DND-41 (cell line): ENCODE data around the gene PIGQ.

ENCODE experiments used
- ATAC-seq: fragments of 200-7000 bp; cut with Tn5 transposase; 3 replicates; pipeline ENCODE4 v1.9.1; 2021; ENCODE audit warnings: low read depth; ENCODE audit not compliant: insufficient read depth
- DNase-seq: peaks from one replicate; pipeline ENCODE4 v3.0.0-alpha.2; 2020
- H2AFZ ChIP-seq: 2 replicates; pipeline ENCODE4 v1.6.0; 2012; ENCODE audit warnings: low read depth, low read length
- H3K27ac ChIP-seq: 2 replicates; pipeline ENCODE4 v1.5.1; 2012; ENCODE audit warnings: low read length, inconsistent platforms
- H3K27me3 ChIP-seq: fragments of 200-600 bp; sonication (generic); 2 replicates; pipeline ENCODE4 v1.6.0; 2012; ENCODE audit warnings: low read length, mild to moderate bottlenecking, inconsistent platforms; ENCODE audit not compliant: insufficient read depth, poor library complexity
- H3K36me3 ChIP-seq: 2 replicates; pipeline ENCODE4 v1.5.1; 2012; ENCODE audit warnings: low read length, inconsistent platforms; ENCODE audit not compliant: insufficient read depth
- H3K4me1 ChIP-seq: 2 replicates; pipeline ENCODE4 v1.5.1; 2012; ENCODE audit warnings: mild to moderate bottlenecking, low read length; ENCODE audit not compliant: insufficient read depth
- H3K4me2 ChIP-seq: 2 replicates; pipeline ENCODE4 v1.6.0; 2012; ENCODE audit warnings: mild to moderate bottlenecking, moderate library complexity, low read length, inconsistent platforms; ENCODE audit not compliant: insufficient read depth
- H3K4me3 ChIP-seq, 2 experiments: fragments of 200-600 bp in 1 of 2; shearing (Covaris generic) in 1 of 2; 2 replicates each; pipeline ENCODE4 v1.5.1; 2012 to 2016; ENCODE audit warnings: inconsistent platforms in 2 of 2, low read length in 2 of 2, mild to moderate bottlenecking in 2 of 2, low read depth in 1 of 2, moderate library complexity in 1 of 2
- H3K79me2 ChIP-seq: 2 replicates; pipeline ENCODE4 v1.6.0; 2012; ENCODE audit warnings: low read length, inconsistent platforms; ENCODE audit not compliant: insufficient read depth
- H3K9ac ChIP-seq: 2 replicates; pipeline ENCODE4 v1.6.0; 2012; ENCODE audit warnings: low read depth, mild to moderate bottlenecking, inconsistent platforms, low read length, moderate library complexity
- H3K9me3 ChIP-seq: 2 replicates; pipeline ENCODE4 v1.5.1; 2012; ENCODE audit warnings: low read length, moderate library complexity, mild to moderate bottlenecking, inconsistent platforms; ENCODE audit not compliant: insufficient read depth, severe bottlenecking
- H4K20me1 ChIP-seq: 2 replicates; pipeline ENCODE4 v1.6.0; 2012; ENCODE audit warnings: low read length; ENCODE audit not compliant: insufficient read depth
- EZH2 ChIP-seq: IDR thresholded peaks from 3 replicates; pipeline ENCODE4 v1.6.1; 2012; ENCODE audit warnings: borderline replicate concordance, low read depth, mild to moderate bottlenecking, moderate library complexity, low read length, inconsistent platforms; ENCODE audit not compliant: severe bottlenecking
- TF ChIP-seq, protein P1 (sequence below): IDR thresholded peaks from 2 replicates; pipeline ENCODE4 v1.5.1; 2012; ENCODE audit warnings: borderline replicate concordance, low read length, moderate library complexity, mild to moderate bottlenecking; ENCODE audit not compliant: poor library complexity, severe bottlenecking; ENCODE audit errors: extremely low read depth

Gene PIGQ

DNA sequence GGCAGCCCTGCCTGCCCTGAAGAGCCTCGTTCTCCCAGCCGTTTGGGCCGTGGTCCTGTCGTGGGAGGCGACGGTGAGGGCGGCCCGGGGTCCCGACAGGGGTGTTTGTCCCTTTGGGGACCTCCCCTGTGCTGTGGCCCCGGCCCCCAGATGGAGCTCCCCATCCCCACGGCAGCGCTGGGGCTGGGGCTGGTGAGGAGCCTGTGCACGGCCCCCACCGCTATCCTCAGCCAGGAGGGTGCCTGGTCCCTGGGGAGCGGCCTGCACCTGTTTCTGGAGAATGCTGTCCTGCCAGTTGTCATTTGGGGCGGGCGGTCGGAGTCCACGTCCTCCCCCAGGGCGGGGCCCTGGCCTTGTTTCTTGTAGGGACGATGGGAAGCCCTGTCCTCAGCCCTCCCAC lies 35.6 kb upstream of the PIGQ start:
- peaks cover 87% of the 10 kb centered on the region for H4K20me1 ChIP-seq

GRCh38 chr16:534856-535445 lies 34.8 kb upstream of the PIGQ start:
- peaks cover 95% of the 10 kb centered on the region for H3K79me2 ChIP-seq
- DNase-seq (no peak), ATAC-seq (no peak)
- no peak overlapping the region for H3K9ac ChIP-seq
- H4K20me1 ChIP-seq: peaks cover 87% of the 10 kb centered on the region
- peaks cover 52% of the 10 kb centered on the region for H3K36me3 ChIP-seq
- no peak overlapping the region for H3K4me3 ChIP-seq
- H3K27ac ChIP-seq: no peak overlapping the region
- no peak for TF ChIP-seq EZH2
- TF ChIP-seq, protein P1, sequence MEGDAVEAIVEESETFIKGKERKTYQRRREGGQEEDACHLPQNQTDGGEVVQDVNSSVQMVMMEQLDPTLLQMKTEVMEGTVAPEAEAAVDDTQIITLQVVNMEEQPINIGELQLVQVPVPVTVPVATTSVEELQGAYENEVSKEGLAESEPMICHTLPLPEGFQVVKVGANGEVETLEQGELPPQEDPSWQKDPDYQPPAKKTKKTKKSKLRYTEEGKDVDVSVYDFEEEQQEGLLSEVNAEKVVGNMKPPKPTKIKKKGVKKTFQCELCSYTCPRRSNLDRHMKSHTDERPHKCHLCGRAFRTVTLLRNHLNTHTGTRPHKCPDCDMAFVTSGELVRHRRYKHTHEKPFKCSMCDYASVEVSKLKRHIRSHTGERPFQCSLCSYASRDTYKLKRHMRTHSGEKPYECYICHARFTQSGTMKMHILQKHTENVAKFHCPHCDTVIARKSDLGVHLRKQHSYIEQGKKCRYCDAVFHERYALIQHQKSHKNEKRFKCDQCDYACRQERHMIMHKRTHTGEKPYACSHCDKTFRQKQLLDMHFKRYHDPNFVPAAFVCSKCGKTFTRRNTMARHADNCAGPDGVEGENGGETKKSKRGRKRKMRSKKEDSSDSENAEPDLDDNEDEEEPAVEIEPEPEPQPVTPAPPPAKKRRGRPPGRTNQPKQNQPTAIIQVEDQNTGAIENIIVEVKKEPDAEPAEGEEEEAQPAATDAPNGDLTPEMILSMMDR: no peak
- H3K9me3 ChIP-seq: no peaks in the 10 kb centered on the region
- peaks cover 6% of the 10 kb centered on the region for H3K4me1 ChIP-seq
- H2AFZ ChIP-seq: no peak overlapping the region
- H3K27me3 ChIP-seq: no peaks in the 10 kb centered on the region
- no peak overlapping the region for H3K4me2 ChIP-seq

More for the DNA sequence above, 35.6 kb upstream of the PIGQ start:
- TF ChIP-seq, protein P1: no peak
- no peak for TF ChIP-seq EZH2
- Histone ChIP-seq H3K36me3 (peaks cover 60% of the 10 kb centered on the region), H3K9me3 (no peaks in the 10 kb centered on the region), H3K9ac (no peak overlapping the region), H3K27ac (no peak overlapping the region), H3K79me2 (peaks cover 95% of the 10 kb centered on the region), H3K4me3 (no peak overlapping the region), H2AFZ (no peak overlapping the region), H3K27me3 (no peaks in the 10 kb centered on the region), H3K4me1 (peaks cover 14% of the 10 kb centered on the region), H3K4me2 (no peak overlapping the region)
- no peak for DNase-seq
- ATAC-seq: no peak

- H3K27me3 ChIP-seq: no peaks in the 10 kb centered on the region
- peaks cover 50% of the 10 kb centered on the region for H3K36me3 ChIP-seq
- H3K79me2 ChIP-seq: peaks cover 95% of the 10 kb centered on the region
- ATAC-seq: no peak
- H3K4me3 ChIP-seq: no peak overlapping the region
- no peak overlapping the region for H3K4me2 ChIP-seq
- DNase-seq: no peak
- H3K4me1 ChIP-seq: no peaks in the 10 kb centered on the region
- no peaks in the 10 kb centered on the region for H3K9me3 ChIP-seq
- no peak overlapping the region for H3K9ac ChIP-seq
- H3K27ac ChIP-seq: no peak overlapping the region
- TF ChIP-seq, protein P1: no peak
- TF ChIP-seq EZH2: no peak
- peaks cover 87% of the 10 kb centered on the region for H4K20me1 ChIP-seq
- no peak overlapping the region for H2AFZ ChIP-seq
Measured at GRCh38 chr16:535446-536405, 34.0 kb upstream of the PIGQ start.
